Measurements from ENCODE around the gene CPNE4. TPM values are rescaled to one million over a fixed set of nuclear protein-coding genes. Genes with fewer than 3 reads are reported as not detected.

The CPNE4 gene
- total and polyA plus RNA-seq, 2 donors from 2014 or later: 0.79 to 1.2 TPM

DNA sequence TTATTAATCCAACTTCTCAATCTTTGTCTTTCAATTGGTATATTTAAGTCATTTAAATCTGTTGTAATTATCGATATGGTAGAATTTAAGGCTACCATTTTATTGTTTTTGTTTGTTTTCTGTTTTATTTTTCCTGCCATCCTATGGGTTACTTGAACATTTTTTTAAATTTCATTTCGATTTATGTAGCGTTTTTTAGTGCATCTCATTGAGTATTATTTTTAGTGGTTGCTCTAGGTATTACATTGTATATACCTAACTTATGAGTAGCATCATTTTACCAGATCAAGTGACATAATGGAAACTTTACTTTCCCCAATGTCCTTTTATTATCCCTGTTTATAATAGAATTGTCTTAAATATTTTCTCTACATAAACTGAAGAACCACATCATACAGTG is 284.6 kb downstream of the CPNE4 start:
- no peaks in the 10 kb centered on the region for H3K36me3 ChIP-seq (ENCODE audit: control insufficient read depth in 2 of 3, insufficient read depth in 3 of 3, low read length in 3 of 3)
- DNase-seq: no peak
- H3K27me3 ChIP-seq (ENCODE audit: control insufficient read depth, insufficient read depth, low read length): no peaks in the 10 kb centered on the region
- intact Hi-C loops (cut with DNase I): no loop called here
- TF ChIP-seq, protein P1, sequence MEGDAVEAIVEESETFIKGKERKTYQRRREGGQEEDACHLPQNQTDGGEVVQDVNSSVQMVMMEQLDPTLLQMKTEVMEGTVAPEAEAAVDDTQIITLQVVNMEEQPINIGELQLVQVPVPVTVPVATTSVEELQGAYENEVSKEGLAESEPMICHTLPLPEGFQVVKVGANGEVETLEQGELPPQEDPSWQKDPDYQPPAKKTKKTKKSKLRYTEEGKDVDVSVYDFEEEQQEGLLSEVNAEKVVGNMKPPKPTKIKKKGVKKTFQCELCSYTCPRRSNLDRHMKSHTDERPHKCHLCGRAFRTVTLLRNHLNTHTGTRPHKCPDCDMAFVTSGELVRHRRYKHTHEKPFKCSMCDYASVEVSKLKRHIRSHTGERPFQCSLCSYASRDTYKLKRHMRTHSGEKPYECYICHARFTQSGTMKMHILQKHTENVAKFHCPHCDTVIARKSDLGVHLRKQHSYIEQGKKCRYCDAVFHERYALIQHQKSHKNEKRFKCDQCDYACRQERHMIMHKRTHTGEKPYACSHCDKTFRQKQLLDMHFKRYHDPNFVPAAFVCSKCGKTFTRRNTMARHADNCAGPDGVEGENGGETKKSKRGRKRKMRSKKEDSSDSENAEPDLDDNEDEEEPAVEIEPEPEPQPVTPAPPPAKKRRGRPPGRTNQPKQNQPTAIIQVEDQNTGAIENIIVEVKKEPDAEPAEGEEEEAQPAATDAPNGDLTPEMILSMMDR (IDR thresholded peaks at IDR 0.05; ENCODE audit: borderline replicate concordance, extremely low read depth, insufficient read depth): no peak
- no peak for FAIRE-seq
- no peak overlapping the region for H3K27ac ChIP-seq (ENCODE audit: low read depth in 2 of 2, low read length in 2 of 2)
- H3K9me3 ChIP-seq (ENCODE audit: control insufficient read depth in 2 of 3, insufficient read depth in 1 of 3, low read length in 3 of 3): no peaks in the 10 kb centered on the region
- no peak overlapping the region for H3K9ac ChIP-seq (ENCODE audit: low read length in 3 of 3)
- no peak overlapping the region for H3K4me3 ChIP-seq (ENCODE audit: low read length in 3 of 3)
- no peaks in the 10 kb centered on the region for H3K4me1 ChIP-seq (ENCODE audit: control insufficient read depth in 2 of 3, insufficient read depth in 2 of 3, low read depth in 1 of 3, low read length in 3 of 3)

DNA sequence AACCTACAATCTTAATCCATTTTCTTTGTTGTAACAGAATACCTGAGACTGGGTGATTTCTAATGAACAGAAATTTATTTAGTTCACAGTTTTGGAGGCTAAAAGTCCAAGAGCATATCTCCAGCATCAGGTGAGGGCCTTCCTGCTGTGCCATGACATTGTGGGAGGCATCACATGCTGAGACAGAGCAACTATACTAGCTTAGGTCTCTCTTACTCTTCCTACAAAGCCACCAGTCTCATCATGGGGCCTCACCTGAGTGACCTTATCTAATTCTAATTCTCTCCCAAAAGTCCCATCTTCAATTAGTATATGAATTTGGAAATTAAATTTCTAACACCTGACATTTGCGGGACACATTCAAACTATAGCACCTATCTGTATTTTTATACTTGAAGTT is 285.0 kb downstream of the CPNE4 start:
- no peak overlapping the region for H3K27ac ChIP-seq (ENCODE audit: low read depth in 2 of 2, low read length in 2 of 2)
- intact Hi-C loops (cut with DNase I): no loop called here
- FAIRE-seq (no peak), DNase-seq (no peak)
- H3K9me3 ChIP-seq (ENCODE audit: control insufficient read depth in 2 of 3, insufficient read depth in 1 of 3, low read length in 3 of 3): no peaks in the 10 kb centered on the region
- H3K27me3 ChIP-seq (ENCODE audit: control insufficient read depth, insufficient read depth, low read length): no peaks in the 10 kb centered on the region
- no peak overlapping the region for H3K9ac ChIP-seq (ENCODE audit: low read length in 3 of 3)
- no peaks in the 10 kb centered on the region for H3K4me1 ChIP-seq (ENCODE audit: control insufficient read depth in 2 of 3, insufficient read depth in 2 of 3, low read depth in 1 of 3, low read length in 3 of 3)
- no peak overlapping the region for H3K4me3 ChIP-seq (ENCODE audit: low read length in 3 of 3)
- TF ChIP-seq, protein P1 (IDR thresholded peaks at IDR 0.05; ENCODE audit: borderline replicate concordance, extremely low read depth, insufficient read depth): no peak
- no peaks in the 10 kb centered on the region for H3K36me3 ChIP-seq (ENCODE audit: control insufficient read depth in 2 of 3, insufficient read depth in 3 of 3, low read length in 3 of 3)

DNA sequence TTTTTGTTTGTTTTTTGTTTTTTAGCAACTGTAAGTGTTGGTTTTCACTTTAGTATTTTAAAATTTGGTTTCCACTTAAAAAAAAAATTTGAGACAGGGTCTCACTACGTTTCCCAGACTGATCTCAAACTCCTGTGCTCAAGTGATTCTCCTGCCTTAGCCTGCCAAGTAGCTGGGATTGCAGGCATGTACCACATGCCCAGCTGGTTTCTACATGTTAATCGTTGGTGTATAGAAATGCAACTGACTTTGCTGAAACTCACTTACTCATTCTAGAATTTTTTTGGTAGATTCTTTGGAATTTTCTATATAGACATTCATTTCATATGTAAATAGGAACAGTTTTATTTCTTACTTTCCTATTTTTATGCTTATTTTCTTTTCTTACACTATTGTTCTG is 287.3 kb downstream of the CPNE4 start:
- no peak overlapping the region for H3K9ac ChIP-seq (ENCODE audit: low read length in 3 of 3)
- no peaks in the 10 kb centered on the region for H3K27me3 ChIP-seq (ENCODE audit: control insufficient read depth, insufficient read depth, low read length)
- TF ChIP-seq, protein P1 (IDR thresholded peaks at IDR 0.05; ENCODE audit: borderline replicate concordance, extremely low read depth, insufficient read depth): no peak
- intact Hi-C loops (cut with DNase I): no loop called here
- H3K36me3 ChIP-seq (ENCODE audit: control insufficient read depth in 2 of 3, insufficient read depth in 3 of 3, low read length in 3 of 3): no peaks in the 10 kb centered on the region
- no peak for DNase-seq
- H3K27ac ChIP-seq (ENCODE audit: low read depth in 2 of 2, low read length in 2 of 2): no peak overlapping the region
- H3K9me3 ChIP-seq (ENCODE audit: control insufficient read depth in 2 of 3, insufficient read depth in 1 of 3, low read length in 3 of 3): no peaks in the 10 kb centered on the region
- H3K4me1 ChIP-seq (ENCODE audit: control insufficient read depth in 2 of 3, insufficient read depth in 2 of 3, low read depth in 1 of 3, low read length in 3 of 3): no peaks in the 10 kb centered on the region
- H3K4me3 ChIP-seq (ENCODE audit: low read length in 3 of 3): no peak overlapping the region
- FAIRE-seq: no peak

DNA sequence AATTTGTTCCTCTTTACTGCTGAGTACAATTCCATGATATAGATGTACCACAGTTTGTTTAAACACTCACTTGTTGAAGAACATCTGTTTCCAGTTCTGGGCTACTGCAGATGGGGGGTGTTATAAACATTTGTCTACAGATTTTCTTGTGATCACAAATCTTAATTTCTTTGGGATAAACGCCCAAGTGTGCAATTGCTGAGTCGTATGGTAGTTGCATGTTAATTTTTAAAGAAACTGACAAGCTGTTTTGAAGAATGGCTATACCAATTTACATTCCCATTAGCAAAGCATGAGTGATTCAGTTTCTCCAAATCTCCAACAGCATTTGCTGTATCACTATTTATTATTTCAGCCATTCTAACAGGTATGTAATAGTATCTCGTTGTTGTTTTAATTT is 290.0 kb downstream of the CPNE4 start:
- intact Hi-C loops (cut with DNase I): no loop called here
- Histone ChIP-seq H3K4me1 (ENCODE audit: control insufficient read depth in 2 of 3, insufficient read depth in 2 of 3, low read depth in 1 of 3, low read length in 3 of 3) (no peaks in the 10 kb centered on the region), H3K27me3 (ENCODE audit: control insufficient read depth, insufficient read depth, low read length) (no peaks in the 10 kb centered on the region), H3K36me3 (ENCODE audit: control insufficient read depth in 2 of 3, insufficient read depth in 3 of 3, low read length in 3 of 3) (no peaks in the 10 kb centered on the region), H3K27ac (ENCODE audit: low read depth in 2 of 2, low read length in 2 of 2) (no peak overlapping the region), H3K9me3 (ENCODE audit: control insufficient read depth in 2 of 3, insufficient read depth in 1 of 3, low read length in 3 of 3) (no peaks in the 10 kb centered on the region), H3K9ac (ENCODE audit: low read length in 3 of 3) (no peak overlapping the region), H3K4me3 (ENCODE audit: low read length in 3 of 3) (no peak overlapping the region)
- no peak for DNase-seq
- TF ChIP-seq, protein P1 (IDR thresholded peaks at IDR 0.05; ENCODE audit: borderline replicate concordance, extremely low read depth, insufficient read depth): no peak
- no peak for FAIRE-seq

Data from kidney (tissue), 14 donors.